ENCODE data around the gene CRACDL. TPM values are rescaled to one million over a fixed set of nuclear protein-coding genes. Genes with fewer than 3 reads are reported as not detected.

CRACDL gene
- total and polyA plus RNA-seq, 2 of the 13 experiments (the other 11 are each of a cell fraction or from before 2014, with no cell fraction given) = 0.15 to 0.26 TPM

GRCh38 chr2:98911376-98912154 is 24.5 kb downstream of the CRACDL start (continued):
- TF ChIP-seq, protein P1, sequence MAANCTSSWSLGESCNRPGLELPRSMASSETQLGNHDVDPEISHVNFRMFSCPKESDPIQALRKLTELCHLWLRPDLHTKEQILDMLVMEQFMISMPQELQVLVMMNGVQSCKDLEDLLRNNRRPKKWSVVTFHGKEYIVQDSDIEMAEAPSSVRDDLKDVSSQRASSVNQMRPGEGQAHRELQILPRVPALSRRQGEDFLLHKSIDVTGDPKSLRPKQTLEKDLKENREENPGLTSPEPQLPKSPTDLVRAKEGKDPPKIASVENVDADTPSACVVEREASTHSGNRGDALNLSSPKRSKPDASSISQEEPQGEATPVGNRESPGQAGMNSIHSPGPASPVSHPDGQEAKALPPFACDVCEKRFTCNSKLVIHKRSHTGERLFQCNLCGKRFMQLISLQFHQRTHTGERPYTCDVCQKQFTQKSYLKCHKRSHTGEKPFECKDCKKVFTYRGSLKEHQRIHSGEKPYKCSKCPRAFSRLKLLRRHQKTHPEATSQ (CRISPR knock-in tag; IDR thresholded peaks at IDR 0.05; ENCODE audit: borderline replicate concordance) = no peak
- TF ChIP-seq ZSCAN30 (CRISPR knock-in tag; IDR thresholded peaks at IDR 0.05) (no peak), ZNF615 (CRISPR knock-in tag; IDR thresholded peaks at IDR 0.05; ENCODE audit: borderline replicate concordance) (no peak), ZNF841 (CRISPR knock-in tag; IDR thresholded peaks at IDR 0.05; ENCODE audit: borderline replicate concordance) (no peak), SP1 (IDR thresholded peaks at IDR 0.05) (no peak), SP1 (CRISPR knock-in tag; IDR thresholded peaks at IDR 0.05) (no peak), PHF8 (CRISPR knock-in tag; IDR thresholded peaks at IDR 0.05) (no peak), CC2D1A (CRISPR knock-in tag; IDR thresholded peaks at IDR 0.05) (no peak), CCDC6 (CRISPR knock-in tag; IDR thresholded peaks at IDR 0.05) (no peak), TBL1XR1 (IDR thresholded peaks at IDR 0.05; ENCODE audit: borderline replicate concordance, low read length, partially characterized antibody) (no peak), CBFB (CRISPR knock-in tag; IDR thresholded peaks at IDR 0.05) (no peak), LRRFIP1 (CRISPR knock-in tag; conservative IDR thresholded peaks at IDR 0.05) (no peak), AHR (CRISPR knock-in tag; IDR thresholded peaks at IDR 0.05) (no peak), IKZF5 (CRISPR knock-in tag; IDR thresholded peaks at IDR 0.05) (no peak), ZNF713 (CRISPR knock-in tag; IDR thresholded peaks at IDR 0.05) (no peak), PAX8 (CRISPR knock-in tag; IDR thresholded peaks at IDR 0.05; ENCODE audit: borderline replicate concordance) (no peak), MXI1 (IDR thresholded peaks at IDR 0.05; ENCODE audit: borderline replicate concordance, low read depth, low read length) (no peak), MIER2 (CRISPR knock-in tag; IDR thresholded peaks at IDR 0.05) (peak; percentile 48; the same call in 1 of the 2 replicates), GATAD1 (CRISPR knock-in tag; IDR thresholded peaks at IDR 0.05) (no peak), ZNF878 (CRISPR knock-in tag; IDR thresholded peaks at IDR 0.05) (peak; percentile 69; the same call in 1 of the 2 replicates), JARID2 (CRISPR knock-in tag; IDR thresholded peaks at IDR 0.05; ENCODE audit: insufficient replicate concordance) (no peak), REXO4 (CRISPR knock-in tag; IDR thresholded peaks at IDR 0.05; ENCODE audit: borderline replicate concordance) (no peak), ZNF333 (CRISPR knock-in tag; IDR thresholded peaks at IDR 0.05; ENCODE audit: borderline replicate concordance) (no peak), ZNF672 (CRISPR knock-in tag; IDR thresholded peaks at IDR 0.05) (no peak), MED8 (CRISPR knock-in tag; IDR thresholded peaks at IDR 0.05; ENCODE audit: insufficient replicate concordance) (peak; percentile 62)
